ENCODE results near the gene MFSD2A.

DNA sequence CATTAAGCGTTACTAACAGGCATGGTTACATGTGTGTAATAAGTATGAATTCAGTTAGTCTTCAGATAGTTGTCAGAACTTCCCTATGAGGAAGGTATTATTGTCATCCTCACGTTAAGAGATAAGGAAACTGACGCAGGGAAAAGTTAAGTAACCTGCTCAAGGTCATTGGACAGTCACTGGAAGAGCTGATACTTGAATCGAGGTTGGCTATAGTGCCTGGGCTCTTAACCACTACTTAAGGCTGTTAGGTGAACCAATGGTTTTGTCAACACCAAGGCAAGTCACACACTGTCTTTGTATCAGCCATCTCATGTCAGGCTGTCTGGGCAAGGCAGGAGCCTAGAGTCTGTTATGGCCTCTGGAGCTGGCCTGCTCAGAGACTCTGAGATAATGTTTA lies 16.2 kb downstream of the MFSD2A start:
- TF ChIP-seq, protein P1, sequence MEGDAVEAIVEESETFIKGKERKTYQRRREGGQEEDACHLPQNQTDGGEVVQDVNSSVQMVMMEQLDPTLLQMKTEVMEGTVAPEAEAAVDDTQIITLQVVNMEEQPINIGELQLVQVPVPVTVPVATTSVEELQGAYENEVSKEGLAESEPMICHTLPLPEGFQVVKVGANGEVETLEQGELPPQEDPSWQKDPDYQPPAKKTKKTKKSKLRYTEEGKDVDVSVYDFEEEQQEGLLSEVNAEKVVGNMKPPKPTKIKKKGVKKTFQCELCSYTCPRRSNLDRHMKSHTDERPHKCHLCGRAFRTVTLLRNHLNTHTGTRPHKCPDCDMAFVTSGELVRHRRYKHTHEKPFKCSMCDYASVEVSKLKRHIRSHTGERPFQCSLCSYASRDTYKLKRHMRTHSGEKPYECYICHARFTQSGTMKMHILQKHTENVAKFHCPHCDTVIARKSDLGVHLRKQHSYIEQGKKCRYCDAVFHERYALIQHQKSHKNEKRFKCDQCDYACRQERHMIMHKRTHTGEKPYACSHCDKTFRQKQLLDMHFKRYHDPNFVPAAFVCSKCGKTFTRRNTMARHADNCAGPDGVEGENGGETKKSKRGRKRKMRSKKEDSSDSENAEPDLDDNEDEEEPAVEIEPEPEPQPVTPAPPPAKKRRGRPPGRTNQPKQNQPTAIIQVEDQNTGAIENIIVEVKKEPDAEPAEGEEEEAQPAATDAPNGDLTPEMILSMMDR (IDR thresholded peaks at IDR 0.05), result no peak
- no peak for TF ChIP-seq POLR2A (IDR thresholded peaks at IDR 0.05)

All from stomach (tissue), 4 donors.